C4-2B (cell line): ENCODE measurements around the gene SLC38A9.

Experiments
- H3K27ac ChIP-seq: fragments of 450-650 bp; 2 replicates; pipeline ENCODE4 v1.5.1; 2017
- ZFX ChIP-seq: fragments of 450-650 bp; IDR thresholded peaks from 2 replicates; pipeline ENCODE4 v1.6.1; 2017
- TF ChIP-seq, protein P1 (sequence below): fragments of 450-650 bp; conservative IDR thresholded peaks from 2 replicates; pipeline ENCODE4 v1.5.1; 2017; ENCODE audit warnings: mild to moderate bottlenecking

The SLC38A9 gene

DNA sequence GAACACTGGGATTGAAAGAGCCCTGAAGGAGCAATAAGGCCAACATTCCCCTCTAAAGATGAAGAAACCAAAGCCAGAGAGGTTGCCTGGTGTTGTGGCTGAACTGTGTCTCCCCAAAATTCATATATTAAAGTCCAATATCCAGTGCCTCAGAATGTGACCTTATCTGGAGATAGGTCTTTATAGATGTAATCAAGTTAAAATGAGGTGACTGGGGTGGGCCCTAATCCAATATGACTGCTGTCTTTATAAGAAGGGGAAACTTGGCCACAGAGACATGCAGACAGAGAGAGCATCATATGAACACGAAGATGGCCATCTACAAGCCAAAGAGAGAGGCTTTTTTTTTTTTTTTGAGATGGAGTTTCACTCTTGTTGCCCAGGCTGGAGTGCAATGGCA is 110.5 kb downstream of the SLC38A9 start:
- no peak for TF ChIP-seq ZFX
- TF ChIP-seq, protein P1, sequence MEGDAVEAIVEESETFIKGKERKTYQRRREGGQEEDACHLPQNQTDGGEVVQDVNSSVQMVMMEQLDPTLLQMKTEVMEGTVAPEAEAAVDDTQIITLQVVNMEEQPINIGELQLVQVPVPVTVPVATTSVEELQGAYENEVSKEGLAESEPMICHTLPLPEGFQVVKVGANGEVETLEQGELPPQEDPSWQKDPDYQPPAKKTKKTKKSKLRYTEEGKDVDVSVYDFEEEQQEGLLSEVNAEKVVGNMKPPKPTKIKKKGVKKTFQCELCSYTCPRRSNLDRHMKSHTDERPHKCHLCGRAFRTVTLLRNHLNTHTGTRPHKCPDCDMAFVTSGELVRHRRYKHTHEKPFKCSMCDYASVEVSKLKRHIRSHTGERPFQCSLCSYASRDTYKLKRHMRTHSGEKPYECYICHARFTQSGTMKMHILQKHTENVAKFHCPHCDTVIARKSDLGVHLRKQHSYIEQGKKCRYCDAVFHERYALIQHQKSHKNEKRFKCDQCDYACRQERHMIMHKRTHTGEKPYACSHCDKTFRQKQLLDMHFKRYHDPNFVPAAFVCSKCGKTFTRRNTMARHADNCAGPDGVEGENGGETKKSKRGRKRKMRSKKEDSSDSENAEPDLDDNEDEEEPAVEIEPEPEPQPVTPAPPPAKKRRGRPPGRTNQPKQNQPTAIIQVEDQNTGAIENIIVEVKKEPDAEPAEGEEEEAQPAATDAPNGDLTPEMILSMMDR: no peak
- H3K27ac ChIP-seq: peak overlapping the region; percentile 75

GRCh38 chr5:55601204-55601618 is 110.9 kb downstream of the SLC38A9 start:
- peak overlapping the region; percentile 75 for H3K27ac ChIP-seq
- TF ChIP-seq ZFX: no peak
- TF ChIP-seq, protein P1: no peak

- peak overlapping the region; percentile 75 for H3K27ac ChIP-seq
- TF ChIP-seq, protein P1: no peak
- no peak for TF ChIP-seq ZFX
Observed at GRCh38 chr5:55600497-55601203, 111.5 kb downstream of the SLC38A9 start.

DNA sequence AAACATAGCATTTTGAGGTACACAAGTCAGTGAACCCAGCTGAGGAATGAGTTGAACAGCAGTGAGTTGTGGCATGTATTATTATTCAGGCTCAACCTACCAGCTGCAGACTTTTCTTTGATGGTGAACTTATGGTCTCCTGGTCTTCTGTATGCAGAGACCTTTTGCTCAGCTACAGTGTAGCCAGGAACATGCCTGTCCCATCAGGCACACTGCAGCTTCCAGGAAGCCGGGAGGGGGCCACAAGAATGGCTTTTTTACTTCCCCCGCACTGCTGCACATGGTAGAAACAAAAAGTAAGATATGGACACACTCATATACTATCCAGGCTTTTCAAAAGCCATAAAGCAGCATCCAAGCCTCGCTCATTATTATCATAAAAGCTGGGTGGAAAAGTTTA is 112.0 kb downstream of the SLC38A9 start:
- peak overlapping the region; percentile 75 for H3K27ac ChIP-seq
- TF ChIP-seq, protein P1: no peak
- TF ChIP-seq ZFX: no peak

DNA sequence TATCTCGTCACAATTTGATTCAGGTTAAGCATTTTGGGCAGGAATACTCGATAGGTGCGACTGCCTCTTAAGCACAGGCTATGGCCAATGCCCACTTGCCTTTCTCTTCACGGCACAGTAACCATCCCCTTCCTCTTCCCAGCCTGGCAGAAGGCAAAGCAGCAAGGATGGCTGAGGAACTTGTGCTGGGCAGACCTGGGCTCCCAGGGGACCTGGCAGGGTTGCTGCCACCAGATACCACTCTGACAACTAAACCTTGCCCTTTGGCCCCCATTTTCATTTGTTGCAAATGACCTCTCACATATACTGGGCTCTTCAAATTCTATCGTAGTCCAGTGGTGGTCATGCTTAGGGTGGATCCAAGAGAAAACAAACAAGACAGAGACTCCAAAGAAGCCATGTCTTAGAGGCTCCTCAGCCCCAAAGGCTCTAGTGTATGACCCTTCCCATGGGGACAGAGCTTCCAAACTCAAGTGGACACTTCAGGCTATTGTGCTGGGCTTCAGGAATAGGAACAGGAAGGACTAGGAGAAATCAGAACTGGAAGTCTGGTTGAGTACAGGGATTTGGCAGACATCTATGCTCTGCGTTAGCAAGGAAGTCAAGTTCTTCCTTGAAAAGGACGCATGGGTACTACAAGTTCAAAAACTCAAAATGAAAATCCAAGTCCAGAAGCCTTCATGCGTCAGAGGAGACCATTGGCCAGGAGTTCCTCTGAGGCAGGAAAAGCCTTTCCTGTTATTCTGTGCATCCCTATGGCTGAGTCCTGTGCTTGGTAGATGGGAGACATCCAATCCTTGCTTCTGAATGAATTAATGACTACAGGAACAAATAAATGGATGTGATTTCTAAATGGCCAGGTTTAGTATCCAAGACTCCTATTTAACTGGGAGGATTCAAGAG is 112.7 kb downstream of the SLC38A9 start:
- no peak for TF ChIP-seq ZFX
- TF ChIP-seq, protein P1: no peak
- H3K27ac ChIP-seq: peak overlapping the region; percentile 75

DNA sequence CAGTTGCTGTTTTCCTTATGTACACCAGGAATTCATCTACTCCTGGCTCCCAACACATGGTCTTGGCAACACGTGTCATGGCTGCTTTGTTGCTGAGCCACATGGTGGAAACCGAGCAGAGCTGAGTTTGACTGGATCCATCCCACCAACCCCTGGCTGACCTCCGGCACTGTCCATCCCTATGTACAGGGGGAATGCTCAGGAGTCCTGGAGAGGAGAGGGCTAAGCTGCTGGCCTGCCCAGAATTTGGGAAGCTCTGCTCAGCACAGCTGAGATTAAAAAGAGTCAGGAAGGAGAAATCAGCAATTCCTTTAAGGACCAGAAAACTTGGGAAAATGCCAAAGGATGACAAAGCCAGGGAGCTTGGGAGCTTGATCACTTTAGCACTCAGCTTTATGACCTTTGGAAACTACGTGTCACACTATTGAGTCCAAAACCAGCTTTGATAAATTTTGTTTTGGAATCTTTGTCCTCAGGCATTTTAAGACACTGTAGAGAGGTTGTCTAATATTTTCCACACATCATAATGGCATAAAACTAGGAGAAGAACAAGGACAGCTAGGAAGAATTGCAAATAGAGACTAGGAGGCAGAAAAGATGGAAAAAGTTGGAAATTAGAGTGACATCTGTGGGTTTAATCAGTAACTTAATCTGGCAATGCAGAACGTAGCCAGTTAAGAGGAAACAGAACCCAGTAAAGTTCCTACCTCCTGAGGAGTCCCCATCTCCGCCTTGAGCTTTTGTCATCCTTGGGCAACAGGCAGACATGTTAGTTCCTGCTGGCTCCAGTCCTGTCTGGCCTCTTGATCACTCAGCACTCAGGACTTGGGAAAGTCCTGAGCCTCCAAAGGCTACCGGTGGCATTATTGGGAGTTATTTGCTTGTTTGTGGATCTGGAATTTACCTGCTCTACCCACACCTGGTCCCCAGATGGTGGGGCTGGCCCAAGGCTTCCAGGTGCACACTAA is 114.8 kb downstream of the SLC38A9 start:
- H3K27ac ChIP-seq: peak overlapping the region; percentile 9; the same call in 1 of the 2 replicates

More for the DNA sequence above, 114.8 kb downstream of the SLC38A9 start:
- no peak for TF ChIP-seq ZFX
- TF ChIP-seq, protein P1: no peak
